ENCODE data around the gene TMPRSS9. TPM values are rescaled to one million over a fixed set of nuclear protein-coding genes. Genes with fewer than 3 reads are reported as not detected.

TMPRSS9 gene
- total RNA-seq, 2 experiments from 2014 or later = not detected

DNA sequence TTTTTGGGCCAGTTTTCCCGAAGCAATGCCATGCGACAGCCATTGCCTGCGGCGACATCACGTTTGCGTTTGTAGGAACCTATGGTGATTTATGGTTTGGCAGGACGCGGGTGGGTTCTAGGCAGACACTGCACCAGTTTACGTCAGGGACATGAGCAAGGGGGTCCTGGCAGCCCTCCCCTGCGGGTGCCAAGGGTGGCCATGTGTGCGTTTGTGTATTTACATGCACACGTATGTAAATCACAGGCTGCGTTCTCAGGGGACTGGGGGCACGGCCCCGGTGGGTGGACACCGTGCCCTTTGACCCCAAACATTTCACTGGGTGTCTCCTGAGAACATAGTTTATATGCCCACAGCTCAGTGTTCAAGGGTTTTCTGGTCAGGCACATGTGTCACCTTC lies 9.4 kb upstream of the TMPRSS9 start:
- Mint-ChIP-seq H3K4me1 (ENCODE audit: low read depth) (no peaks in the 10 kb centered on the region), H3K36me3 (ENCODE audit: low read depth) (peaks cover 2% of the 10 kb centered on the region), H3K27me3 (ENCODE audit: low read depth) (no peaks in the 10 kb centered on the region), H3K27ac (no peak overlapping the region), H3K4me3 (no peak overlapping the region), H3K9me3 (no peaks in the 10 kb centered on the region)
- CTCF ChIA-PET = no interaction called here
- no peak for DNase-seq
- intact Hi-C loops (cut with micrococcal nuclease) = no loop called here

DNA sequence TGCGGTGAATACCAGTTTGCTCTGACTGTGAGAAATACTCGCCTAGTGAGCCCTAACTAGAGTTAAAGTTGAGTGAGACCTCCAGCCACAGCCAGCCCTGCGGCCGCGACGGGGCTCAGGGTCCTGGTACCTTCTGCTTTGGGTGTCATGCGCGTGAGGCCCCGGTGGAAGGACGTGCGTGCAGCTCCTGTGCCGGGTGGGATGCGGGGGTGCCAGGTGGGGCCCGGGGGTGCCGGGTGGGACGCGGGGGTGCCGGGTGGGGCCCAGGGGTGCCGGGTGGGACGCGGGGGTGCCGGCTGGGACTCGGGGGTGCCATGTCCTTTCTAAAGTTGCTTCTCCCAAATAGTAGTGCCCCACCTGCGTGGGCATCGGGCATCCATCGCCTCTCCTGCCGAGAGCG lies 8.5 kb upstream of the TMPRSS9 start:
- no peak for DNase-seq
- no peak overlapping the region for H3K27ac Mint-ChIP-seq
- intact Hi-C loops (cut with micrococcal nuclease) = no loop called here
- CTCF ChIA-PET = no interaction called here
- no peaks in the 10 kb centered on the region for H3K36me3 Mint-ChIP-seq (ENCODE audit: low read depth)
- no peaks in the 10 kb centered on the region for H3K27me3 Mint-ChIP-seq (ENCODE audit: low read depth)
- H3K9me3 Mint-ChIP-seq = no peaks in the 10 kb centered on the region
- H3K4me3 Mint-ChIP-seq = no peak overlapping the region
- no peaks in the 10 kb centered on the region for H3K4me1 Mint-ChIP-seq (ENCODE audit: low read depth)

DNA sequence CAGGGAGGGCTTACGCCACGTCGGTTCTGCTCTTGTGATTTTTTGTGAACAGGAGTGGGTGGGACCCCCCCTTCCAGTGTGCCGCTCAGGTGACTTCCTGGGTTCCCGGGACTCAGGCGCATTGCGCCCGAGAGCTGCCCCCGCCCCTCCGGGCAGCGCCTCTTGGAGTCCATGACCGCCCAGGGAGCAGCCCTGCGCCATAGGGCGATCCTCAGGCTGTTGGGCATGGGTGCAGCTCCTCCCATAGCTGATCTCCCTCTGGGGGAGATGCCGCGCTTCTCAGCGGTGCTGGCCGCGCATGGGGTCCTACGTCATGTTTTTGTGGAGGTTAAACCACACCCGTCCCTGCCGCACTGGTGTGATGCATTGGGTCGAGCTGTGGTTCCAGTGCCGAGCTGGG lies 7.9 kb upstream of the TMPRSS9 start:
- Mint-ChIP-seq H3K9me3 (no peaks in the 10 kb centered on the region), H3K36me3 (ENCODE audit: low read depth) (no peaks in the 10 kb centered on the region), H3K27me3 (ENCODE audit: low read depth) (no peaks in the 10 kb centered on the region), H3K4me1 (ENCODE audit: low read depth) (no peaks in the 10 kb centered on the region), H3K4me3 (no peak overlapping the region), H3K27ac (no peak overlapping the region)
- CTCF ChIA-PET = no interaction called here
- DNase-seq = no peak
- intact Hi-C loops (cut with micrococcal nuclease) = no loop called here

DNA sequence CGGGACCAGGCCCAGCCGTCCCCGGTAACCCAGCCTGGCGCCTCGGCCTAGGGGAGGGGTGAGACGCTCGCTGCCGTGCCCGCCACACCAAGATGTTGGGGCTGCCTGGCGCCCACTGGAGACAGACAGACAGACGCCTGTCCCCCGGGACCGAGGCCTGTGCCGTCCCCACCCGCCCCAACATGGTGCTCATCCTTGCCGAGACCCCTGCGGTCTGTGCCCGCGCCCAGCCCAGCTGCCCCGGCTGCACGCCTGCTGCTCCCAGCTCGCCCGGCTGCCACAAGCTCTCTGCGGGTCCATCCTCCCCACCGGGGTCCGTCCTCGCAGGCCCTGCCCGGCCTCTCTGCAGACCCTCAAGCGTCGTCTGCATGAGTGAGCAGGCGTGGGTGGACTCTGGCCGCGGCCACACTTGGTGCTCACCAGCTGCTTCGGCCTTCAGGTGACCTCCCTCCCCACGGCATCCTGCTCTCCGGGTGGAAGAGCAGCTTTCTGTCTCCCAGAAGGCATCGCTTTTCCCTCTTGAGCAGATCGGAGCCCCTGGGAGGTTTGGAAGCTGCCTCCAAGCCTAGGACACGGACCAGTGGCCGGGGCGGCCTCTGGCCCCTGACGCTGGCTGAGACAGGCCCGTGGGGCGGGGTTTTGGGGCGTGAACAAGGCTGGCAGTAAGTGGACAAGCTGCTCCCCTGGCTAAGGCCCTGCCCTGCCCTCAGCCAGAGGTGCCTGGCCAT lies 6.7 kb upstream of the TMPRSS9 start:
- CTCF ChIA-PET = no interaction called here
- DNase-seq = no peak
- no peaks in the 10 kb centered on the region for H3K4me1 Mint-ChIP-seq (ENCODE audit: low read depth)
- H3K27me3 Mint-ChIP-seq (ENCODE audit: low read depth) = no peaks in the 10 kb centered on the region
- no peaks in the 10 kb centered on the region for H3K36me3 Mint-ChIP-seq (ENCODE audit: low read depth)
- no peak overlapping the region for H3K4me3 Mint-ChIP-seq
- H3K27ac Mint-ChIP-seq = no peak overlapping the region
- intact Hi-C loops (cut with micrococcal nuclease) = no loop called here
- no peaks in the 10 kb centered on the region for H3K9me3 Mint-ChIP-seq

- Mint-ChIP-seq H3K36me3 (ENCODE audit: low read depth) (no peaks in the 10 kb centered on the region), H3K27me3 (ENCODE audit: low read depth) (no peaks in the 10 kb centered on the region), H3K27ac (no peak overlapping the region), H3K9me3 (no peaks in the 10 kb centered on the region), H3K4me1 (ENCODE audit: low read depth) (no peaks in the 10 kb centered on the region), H3K4me3 (no peak overlapping the region)
- CTCF ChIA-PET = no interaction called here
- DNase-seq = no peak
- intact Hi-C loops (cut with micrococcal nuclease) = no loop called here
Measured at GRCh38 chr19:2353887-2354592, 6.0 kb upstream of the TMPRSS9 start.

- CTCF ChIA-PET = no interaction called here
- Mint-ChIP-seq H3K27ac (no peak overlapping the region), H3K27me3 (ENCODE audit: low read depth) (no peaks in the 10 kb centered on the region), H3K4me3 (no peak overlapping the region), H3K36me3 (ENCODE audit: low read depth) (no peaks in the 10 kb centered on the region), H3K4me1 (ENCODE audit: low read depth) (no peaks in the 10 kb centered on the region), H3K9me3 (no peaks in the 10 kb centered on the region)
- DNase-seq = no peak
- intact Hi-C loops (cut with micrococcal nuclease) = no loop called here
Measured at GRCh38 chr19:2354670-2355069, 5.4 kb upstream of the TMPRSS9 start.

- H3K9me3 Mint-ChIP-seq = no peaks in the 10 kb centered on the region
- intact Hi-C loops (cut with micrococcal nuclease) = no loop called here
- no peak overlapping the region for H3K27ac Mint-ChIP-seq
- CTCF ChIA-PET = no interaction called here
- no peak for DNase-seq
- H3K27me3 Mint-ChIP-seq (ENCODE audit: low read depth) = peaks cover 2% of the 10 kb centered on the region
- H3K4me1 Mint-ChIP-seq (ENCODE audit: low read depth) = peaks cover 1% of the 10 kb centered on the region
- no peaks in the 10 kb centered on the region for H3K36me3 Mint-ChIP-seq (ENCODE audit: low read depth)
- no peak overlapping the region for H3K4me3 Mint-ChIP-seq
Measured at GRCh38 chr19:2355168-2356035, 4.7 kb upstream of the TMPRSS9 start.

- Mint-ChIP-seq H3K36me3 (ENCODE audit: low read depth) (no peaks in the 10 kb centered on the region), H3K4me3 (no peak overlapping the region), H3K4me1 (ENCODE audit: low read depth) (peaks cover 5% of the 10 kb centered on the region), H3K27ac (no peak overlapping the region), H3K9me3 (no peaks in the 10 kb centered on the region), H3K27me3 (ENCODE audit: low read depth) (peaks cover 7% of the 10 kb centered on the region)
- DNase-seq = no peak
- intact Hi-C loops (cut with micrococcal nuclease) = no loop called here
- CTCF ChIA-PET = no interaction called here
Measured at GRCh38 chr19:2356036-2356646, 3.9 kb upstream of the TMPRSS9 start.

- no peak for DNase-seq
- Mint-ChIP-seq H3K4me3 (no peak overlapping the region), H3K27ac (no peak overlapping the region), H3K9me3 (no peaks in the 10 kb centered on the region), H3K4me1 (ENCODE audit: low read depth) (peaks cover 5% of the 10 kb centered on the region), H3K36me3 (ENCODE audit: low read depth) (no peaks in the 10 kb centered on the region), H3K27me3 (ENCODE audit: low read depth) (peaks cover 7% of the 10 kb centered on the region)
- CTCF ChIA-PET = no interaction called here
- intact Hi-C loops (cut with micrococcal nuclease) = no loop called here
Measured at GRCh38 chr19:2357279-2358206, 2.5 kb upstream of the TMPRSS9 start.

- Mint-ChIP-seq H3K27ac (no peak overlapping the region), H3K27me3 (ENCODE audit: low read depth) (peaks cover 7% of the 10 kb centered on the region), H3K4me1 (ENCODE audit: low read depth) (peaks cover 5% of the 10 kb centered on the region), H3K36me3 (ENCODE audit: low read depth) (no peaks in the 10 kb centered on the region), H3K4me3 (no peak overlapping the region), H3K9me3 (no peaks in the 10 kb centered on the region)
- intact Hi-C loops (cut with micrococcal nuclease) = no loop called here
- CTCF ChIA-PET = no interaction called here
- no peak for DNase-seq
Measured at GRCh38 chr19:2358548-2359173, 1.4 kb upstream of the TMPRSS9 start.

- H3K27ac Mint-ChIP-seq = no peak overlapping the region
- no peak overlapping the region for H3K4me3 Mint-ChIP-seq
- intact Hi-C loops (cut with micrococcal nuclease) = no loop called here
- CTCF ChIA-PET = interaction anchor here (0.5 kb wide), 1 partner anchor 30 kb away, joined by 3 read pairs; no protein-coding TSS in a partner anchor
- peaks cover 14% of the 10 kb centered on the region for H3K27me3 Mint-ChIP-seq (ENCODE audit: low read depth)
- H3K36me3 Mint-ChIP-seq (ENCODE audit: low read depth) = no peaks in the 10 kb centered on the region
- no peak for DNase-seq
- H3K9me3 Mint-ChIP-seq = no peaks in the 10 kb centered on the region
- H3K4me1 Mint-ChIP-seq (ENCODE audit: low read depth) = peaks cover 5% of the 10 kb centered on the region
Measured at GRCh38 chr19:2360833-2361232, 768 bp downstream of the TMPRSS9 start.

Data from activated naive CD4-positive, alpha-beta T cell treated with anti-CD3 and anti-CD28 coated beads for 36 hours (primary cell).